HG03064 (cell line): ENCODE data around the gene DYRK1B.
A peak's percentile ranks its signal among the peaks of the same experiment; 100 is the strongest.
"Not testable (repeated sequence)": the region's sequence is repeated elsewhere in the genome, so short reads cannot be mapped to it uniquely, and the experiment has no call there.

ENCODE experiments used
- ATAC-seq: cut with Tn5 transposase; IDR thresholded peaks from one replicate; pipeline ENCODE4 v1.9.1; 2021; ENCODE audit warnings: low read depth; ENCODE audit not compliant: unreplicated experiment

DYRK1B gene

GRCh38 chr19:39833464-39834286, at the start of gene DYRK1B:
Gene DYRK1B, minus strand, starts transcription at chr19:39834162. Its CDS starts 2,295 bp downstream, at chr19:39831867.
- peak; percentile 72 for ATAC-seq

- not testable (repeated sequence) for ATAC-seq
These were observed 48.7 kb upstream of the DYRK1B start for GRCh38 chr19:39882645-39883044.

GRCh38 chr19:39881495-39882110, 47.6 kb upstream of the DYRK1B start:
- not testable (repeated sequence) for ATAC-seq

- not testable (repeated sequence) for ATAC-seq
These were observed 46.3 kb upstream of the DYRK1B start for GRCh38 chr19:39880241-39880640.

- ATAC-seq, result not testable (repeated sequence)
These were observed 45.8 kb upstream of the DYRK1B start for GRCh38 chr19:39879796-39880195.

- ATAC-seq, result not testable (repeated sequence)
These were observed 44.9 kb upstream of the DYRK1B start for GRCh38 chr19:39878866-39879265.

- no peak for ATAC-seq
These were observed 44.4 kb upstream of the DYRK1B start for GRCh38 chr19:39878398-39878797.

- ATAC-seq, result not testable (repeated sequence)
These were observed 44.0 kb upstream of the DYRK1B start for GRCh38 chr19:39877982-39878381.

GRCh38 chr19:39877488-39877887, 43.5 kb upstream of the DYRK1B start:
- not testable (repeated sequence) for ATAC-seq

- not testable (repeated sequence) for ATAC-seq
These were observed 42.5 kb upstream of the DYRK1B start for GRCh38 chr19:39876486-39876885.

- not testable (repeated sequence) for ATAC-seq
These were observed 41.5 kb upstream of the DYRK1B start for GRCh38 chr19:39875401-39875864.

- no peak for ATAC-seq
These were observed 40.4 kb upstream of the DYRK1B start for GRCh38 chr19:39874404-39874803.

- no peak for ATAC-seq
These were observed 39.4 kb upstream of the DYRK1B start for GRCh38 chr19:39873385-39873784.

GRCh38 chr19:39871886-39872866, 38.2 kb upstream of the DYRK1B start:
- no peak for ATAC-seq

- ATAC-seq, result no peak
These were observed 37.4 kb upstream of the DYRK1B start for GRCh38 chr19:39871362-39871761.

- no peak for ATAC-seq
These were observed 36.4 kb upstream of the DYRK1B start for GRCh38 chr19:39870171-39870971.

- no peak for ATAC-seq
These were observed 34.0 kb upstream of the DYRK1B start for GRCh38 chr19:39867952-39868351.

- no peak for ATAC-seq
These were observed 33.2 kb upstream of the DYRK1B start for GRCh38 chr19:39867133-39867532.

- ATAC-seq, result no peak
These were observed 32.0 kb upstream of the DYRK1B start for GRCh38 chr19:39865953-39866352.

- no peak for ATAC-seq
These were observed 31.2 kb upstream of the DYRK1B start for GRCh38 chr19:39865186-39865585.
